ENCODE measurements around the gene IRAG1.

Gene IRAG1

DNA sequence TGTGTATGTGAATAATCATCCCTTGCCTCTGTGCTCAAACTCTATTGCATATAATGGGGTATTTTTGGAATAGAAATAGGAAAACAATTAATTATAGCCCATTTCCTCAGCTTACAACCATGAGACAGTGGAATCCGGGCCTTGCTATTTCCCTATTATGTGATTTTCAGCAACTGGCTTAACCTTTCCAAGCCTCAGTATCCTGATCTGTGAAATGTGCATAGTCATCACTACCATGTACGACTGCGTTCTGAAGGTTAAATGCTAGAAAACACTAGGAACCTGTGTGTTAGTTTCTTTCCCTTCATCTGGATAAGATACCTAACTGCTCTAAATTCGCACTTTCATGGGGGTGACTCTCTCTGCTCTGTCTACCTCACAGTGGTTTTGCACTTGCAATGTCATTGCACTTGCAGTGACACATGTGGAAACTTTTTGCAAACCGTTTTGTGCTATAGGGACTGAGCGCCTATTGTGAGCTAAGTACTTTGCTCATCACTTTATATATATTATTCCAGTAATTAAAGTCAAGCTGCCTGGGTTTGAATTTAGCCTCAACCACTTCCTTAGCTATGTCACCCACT, 48.3 kb downstream of the IRAG1 start:
- DNase-seq, result no peak
